GM23338 (cell line): Measurements from ENCODE around the gene RPTOR. TPM values are rescaled to one million over a fixed set of nuclear protein-coding genes. Genes with fewer than 3 reads are reported as not detected.

ENCODE experiments used
- ATAC-seq: fragments of 200-7000 bp; cut with Tn5 transposase; 3 replicates; pipeline ENCODE4 v1.9.1; 2020
- DNase-seq: peaks from one replicate; pipeline ENCODE4 v3.0.0-alpha.2; 2015; ENCODE audit warnings: low spot score
- H2AFZ ChIP-seq: fragments of 200-600 bp; sonication (generic); 2 replicates; pipeline ENCODE4 v1.8.0; 2016; ENCODE audit warnings: antibody characterized with exemption, mild to moderate bottlenecking, moderate library complexity
- H3F3A ChIP-seq: fragments of 200-600 bp; sonication (generic); replicated peaks from 2 replicates; pipeline ENCODE4 v1.8.0; 2017; ENCODE audit warnings: antibody characterized with exemption, mixed run types, low read depth
- H3K27ac ChIP-seq: fragments of 200-600 bp; sonication (generic); 2 replicates; pipeline ENCODE4 v1.6.1; 2016; ENCODE audit warnings: low read depth
- H3K27me3 ChIP-seq: fragments of 200-600 bp; sonication (generic); 2 replicates; pipeline ENCODE4 v1.8.0; 2016; ENCODE audit warnings: mild to moderate bottlenecking, mixed run types, moderate library complexity; ENCODE audit not compliant: insufficient read depth
- H3K36me3 ChIP-seq: fragments of 200-600 bp; sonication (generic); 2 replicates; pipeline ENCODE4 v1.8.0; 2016; ENCODE audit warnings: mild to moderate bottlenecking; ENCODE audit not compliant: insufficient read depth
- H3K4me1 ChIP-seq: fragments of 200-600 bp; sonication (generic); 2 replicates; pipeline ENCODE4 v1.8.0; 2016; ENCODE audit warnings: mild to moderate bottlenecking, moderate library complexity; ENCODE audit not compliant: insufficient read depth
- H3K4me2 ChIP-seq: fragments of 200-600 bp; sonication (generic); 2 replicates; pipeline ENCODE4 v1.7.1; 2017; ENCODE audit warnings: mixed run types
- H3K4me3 ChIP-seq: fragments of 200-600 bp; sonication (generic); 2 replicates; pipeline ENCODE4 v1.6.1; 2016; ENCODE audit warnings: mixed run types
- H3K79me2 ChIP-seq: fragments of 200-600 bp; sonication (generic); replicated peaks from 2 replicates; pipeline ENCODE4 v1.8.0; 2017; ENCODE audit warnings: mild to moderate bottlenecking; ENCODE audit not compliant: insufficient read depth
- H3K9me2 ChIP-seq: fragments of 200-600 bp; sonication (generic); 2 replicates; pipeline ENCODE4 v1.8.0; 2017; ENCODE audit not compliant: insufficient read depth
- H4K20me1 ChIP-seq: fragments of 200-600 bp; sonication (generic); replicated peaks from 2 replicates; pipeline ENCODE4 v1.8.0; 2017; ENCODE audit warnings: mild to moderate bottlenecking; ENCODE audit not compliant: insufficient read depth
- H3K27ac Mint-ChIP-seq: 2 replicates; pipeline ENCODE4 v1.8.0; 2020; ENCODE audit warnings: inconsistent platforms, mild to moderate bottlenecking, moderate library complexity, mixed read lengths
- H3K27me3 Mint-ChIP-seq: 3 replicates; pipeline ENCODE4 v1.8.0; 2022; ENCODE audit warnings: low read depth, mild to moderate bottlenecking, moderate library complexity, mixed read lengths, inconsistent platforms; ENCODE audit not compliant: insufficient read depth, poor library complexity
- H3K36me3 Mint-ChIP-seq: 3 replicates; pipeline ENCODE4 v1.8.0; 2021; ENCODE audit warnings: low read depth, mild to moderate bottlenecking, inconsistent platforms, moderate library complexity, mixed read lengths
- H3K4me1 Mint-ChIP-seq: 3 replicates; pipeline ENCODE4 v1.8.0; 2020; ENCODE audit warnings: mild to moderate bottlenecking, inconsistent platforms, mixed read lengths
- H3K4me3 Mint-ChIP-seq: 3 replicates; pipeline ENCODE4 v1.8.0; 2021; ENCODE audit warnings: moderate library complexity, mild to moderate bottlenecking, inconsistent platforms, mixed read lengths
- H3K9me3 Mint-ChIP-seq: 3 replicates; pipeline ENCODE4 v1.8.0; 2020; ENCODE audit warnings: moderate library complexity, mild to moderate bottlenecking, inconsistent platforms, mixed read lengths
- CREB1 ChIP-seq: fragments of 250-450 bp; sonication (Bioruptor Pico); IDR thresholded peaks from 2 replicates; pipeline ENCODE4 v1.5.0; 2020; ENCODE audit warnings: low read depth, mild to moderate bottlenecking, moderate library complexity
- EZH2 ChIP-seq: fragments of 200-600 bp; sonication (generic); IDR thresholded peaks from one replicate; pipeline ENCODE4 v1.8.0; 2017; ENCODE audit warnings: antibody characterized with exemption, mild to moderate bottlenecking, low read depth; ENCODE audit not compliant: unreplicated experiment
- EZH2phosphoT487 ChIP-seq: fragments of 200-600 bp; sonication (generic); IDR thresholded peaks from one replicate; pipeline ENCODE4 v1.8.1; 2018; ENCODE audit warnings: antibody characterized with exemption; ENCODE audit not compliant: unreplicated experiment
- JUNB ChIP-seq: IDR thresholded peaks from one replicate; pipeline ENCODE4 v1.6.1; 2016; ENCODE audit warnings: antibody characterized with exemption; ENCODE audit not compliant: unreplicated experiment
- NANOG ChIP-seq: IDR thresholded peaks from 2 replicates; pipeline ENCODE4 v1.6.1; 2016; ENCODE audit warnings: antibody characterized with exemption, borderline replicate concordance
- POLR2AphosphoS5 ChIP-seq: IDR thresholded peaks from 2 replicates; pipeline ENCODE4 v1.6.1; 2016; ENCODE audit warnings: antibody characterized with exemption, low read depth
- STAT1 ChIP-seq: IDR thresholded peaks from one replicate; pipeline ENCODE4 v1.6.1; 2016; ENCODE audit warnings: antibody characterized with exemption; ENCODE audit not compliant: unreplicated experiment
- ZNF114 ChIP-seq: fragments of 250-450 bp; sonication (Bioruptor Pico); IDR thresholded peaks from 2 replicates; pipeline ENCODE4 v1.5.0; 2020; ENCODE audit warnings: mild to moderate bottlenecking, moderate library complexity
- ZNF331 ChIP-seq: fragments of 250-450 bp; sonication (Bioruptor Pico); IDR thresholded peaks from 2 replicates; pipeline ENCODE4 v1.5.0; 2020; ENCODE audit warnings: low read depth, mild to moderate bottlenecking, moderate library complexity
- polyA plus RNA-seq: library from polyadenylated mRNA; unstranded; fragments of >200 nt; fragmentation: Nextera tagmentation; extraction: Ambion mirVana; gene quantifications from 2 replicates; pipeline ENCODE4 v1.2.1, GENCODE V29; 2016
- total RNA-seq: library from RNA; depleted of rRNA; stranded (reverse); fragments of >200 nt; shearing (Covaris generic); gene quantifications from 2 replicates; pipeline ENCODE4 v1.2.3, GENCODE V29; 2014
- TF ChIP-seq, protein P1 (sequence below): IDR thresholded peaks from one replicate; pipeline ENCODE4 v1.6.1; 2018; ENCODE audit warnings: antibody characterized with exemption; ENCODE audit not compliant: unreplicated experiment
- TF ChIP-seq, protein P2 (sequence below): fragments of 250-450 bp; sonication (Bioruptor Pico); IDR thresholded peaks from 2 replicates; pipeline ENCODE4 v1.5.0; 2020; ENCODE audit warnings: mild to moderate bottlenecking, moderate library complexity
- TF ChIP-seq, protein P3 (sequence below), 2 experiments: fragments of 200-600 bp in 1 of 2; sonication (generic) in 1 of 2; conservative IDR thresholded peaks; 2 replicates each; pipeline versions ENCODE4 v1.5.1 to v1.6.1; 2016 to 2017; ENCODE audit warnings: antibody characterized with exemption in 2 of 2, low read depth in 2 of 2, mild to moderate bottlenecking in 2 of 2, moderate library complexity in 1 of 2
- TF ChIP-seq, protein P4 (sequence below): IDR thresholded peaks from 2 replicates; pipeline ENCODE4 v1.6.1; 2016; ENCODE audit warnings: antibody characterized with exemption

RPTOR gene
- total and polyA plus RNA-seq, 2 experiments from 2014 or later = 9.5 to 38.0 TPM

DNA sequence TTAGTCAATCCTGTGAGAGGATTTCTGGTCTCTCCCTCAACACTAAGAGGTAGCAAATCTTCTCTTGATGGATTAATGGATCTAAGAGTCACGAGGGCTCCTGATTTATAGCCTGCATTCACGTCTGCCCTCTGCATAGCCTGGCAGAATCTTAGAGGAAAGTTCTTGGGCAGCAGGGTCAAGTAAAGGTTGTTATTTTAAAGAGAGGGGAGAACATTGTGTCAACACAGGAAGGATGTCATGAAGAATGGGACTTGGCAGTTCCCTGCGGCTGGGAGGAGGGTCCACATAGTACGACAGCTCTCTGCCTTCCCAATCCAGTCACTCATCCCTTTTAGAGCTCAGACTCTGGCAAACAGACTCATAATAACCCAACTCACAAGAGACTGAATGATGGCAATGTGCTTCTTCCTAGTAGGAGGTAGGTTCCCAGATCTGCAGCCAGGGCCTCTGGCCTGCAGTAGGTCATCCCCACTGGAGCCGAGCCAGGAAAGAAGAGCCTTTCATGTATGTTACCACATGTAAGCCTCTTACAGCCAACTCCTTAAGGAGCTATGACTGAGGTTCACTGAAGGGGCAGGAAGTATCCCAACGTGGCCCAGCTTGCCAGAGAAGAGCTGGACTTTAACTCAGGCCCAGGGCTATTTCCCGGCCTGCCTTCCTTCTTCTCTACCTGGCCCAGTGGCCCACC is 25.4 kb upstream of the RPTOR start:
- Histone ChIP-seq H3K27ac (no peak overlapping the region), H2AFZ (no peak overlapping the region), H3K4me3 (no peak overlapping the region), H3K9me2 (no peaks in the 10 kb centered on the region), H3K4me2 (no peak overlapping the region), H3K79me2 (no peaks in the 10 kb centered on the region), H3K4me1 (no peaks in the 10 kb centered on the region), H3F3A (no peaks in the 10 kb centered on the region), H3K36me3 (no peaks in the 10 kb centered on the region), H3K27me3 (no peaks in the 10 kb centered on the region), H4K20me1 (no peaks in the 10 kb centered on the region)
- no peak for DNase-seq
- TF ChIP-seq STAT1 = no peak
- TF ChIP-seq, protein P1, sequence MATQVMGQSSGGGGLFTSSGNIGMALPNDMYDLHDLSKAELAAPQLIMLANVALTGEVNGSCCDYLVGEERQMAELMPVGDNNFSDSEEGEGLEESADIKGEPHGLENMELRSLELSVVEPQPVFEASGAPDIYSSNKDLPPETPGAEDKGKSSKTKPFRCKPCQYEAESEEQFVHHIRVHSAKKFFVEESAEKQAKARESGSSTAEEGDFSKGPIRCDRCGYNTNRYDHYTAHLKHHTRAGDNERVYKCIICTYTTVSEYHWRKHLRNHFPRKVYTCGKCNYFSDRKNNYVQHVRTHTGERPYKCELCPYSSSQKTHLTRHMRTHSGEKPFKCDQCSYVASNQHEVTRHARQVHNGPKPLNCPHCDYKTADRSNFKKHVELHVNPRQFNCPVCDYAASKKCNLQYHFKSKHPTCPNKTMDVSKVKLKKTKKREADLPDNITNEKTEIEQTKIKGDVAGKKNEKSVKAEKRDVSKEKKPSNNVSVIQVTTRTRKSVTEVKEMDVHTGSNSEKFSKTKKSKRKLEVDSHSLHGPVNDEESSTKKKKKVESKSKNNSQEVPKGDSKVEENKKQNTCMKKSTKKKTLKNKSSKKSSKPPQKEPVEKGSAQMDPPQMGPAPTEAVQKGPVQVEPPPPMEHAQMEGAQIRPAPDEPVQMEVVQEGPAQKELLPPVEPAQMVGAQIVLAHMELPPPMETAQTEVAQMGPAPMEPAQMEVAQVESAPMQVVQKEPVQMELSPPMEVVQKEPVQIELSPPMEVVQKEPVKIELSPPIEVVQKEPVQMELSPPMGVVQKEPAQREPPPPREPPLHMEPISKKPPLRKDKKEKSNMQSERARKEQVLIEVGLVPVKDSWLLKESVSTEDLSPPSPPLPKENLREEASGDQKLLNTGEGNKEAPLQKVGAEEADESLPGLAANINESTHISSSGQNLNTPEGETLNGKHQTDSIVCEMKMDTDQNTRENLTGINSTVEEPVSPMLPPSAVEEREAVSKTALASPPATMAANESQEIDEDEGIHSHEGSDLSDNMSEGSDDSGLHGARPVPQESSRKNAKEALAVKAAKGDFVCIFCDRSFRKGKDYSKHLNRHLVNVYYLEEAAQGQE = no peak
- no peak for TF ChIP-seq POLR2AphosphoS5
- TF ChIP-seq JUNB = no peak
- no peak for TF ChIP-seq CREB1 (CRISPR knock-in tag)
- no peak for TF ChIP-seq ZNF331 (CRISPR knock-in tag)
- TF ChIP-seq, protein P2, sequence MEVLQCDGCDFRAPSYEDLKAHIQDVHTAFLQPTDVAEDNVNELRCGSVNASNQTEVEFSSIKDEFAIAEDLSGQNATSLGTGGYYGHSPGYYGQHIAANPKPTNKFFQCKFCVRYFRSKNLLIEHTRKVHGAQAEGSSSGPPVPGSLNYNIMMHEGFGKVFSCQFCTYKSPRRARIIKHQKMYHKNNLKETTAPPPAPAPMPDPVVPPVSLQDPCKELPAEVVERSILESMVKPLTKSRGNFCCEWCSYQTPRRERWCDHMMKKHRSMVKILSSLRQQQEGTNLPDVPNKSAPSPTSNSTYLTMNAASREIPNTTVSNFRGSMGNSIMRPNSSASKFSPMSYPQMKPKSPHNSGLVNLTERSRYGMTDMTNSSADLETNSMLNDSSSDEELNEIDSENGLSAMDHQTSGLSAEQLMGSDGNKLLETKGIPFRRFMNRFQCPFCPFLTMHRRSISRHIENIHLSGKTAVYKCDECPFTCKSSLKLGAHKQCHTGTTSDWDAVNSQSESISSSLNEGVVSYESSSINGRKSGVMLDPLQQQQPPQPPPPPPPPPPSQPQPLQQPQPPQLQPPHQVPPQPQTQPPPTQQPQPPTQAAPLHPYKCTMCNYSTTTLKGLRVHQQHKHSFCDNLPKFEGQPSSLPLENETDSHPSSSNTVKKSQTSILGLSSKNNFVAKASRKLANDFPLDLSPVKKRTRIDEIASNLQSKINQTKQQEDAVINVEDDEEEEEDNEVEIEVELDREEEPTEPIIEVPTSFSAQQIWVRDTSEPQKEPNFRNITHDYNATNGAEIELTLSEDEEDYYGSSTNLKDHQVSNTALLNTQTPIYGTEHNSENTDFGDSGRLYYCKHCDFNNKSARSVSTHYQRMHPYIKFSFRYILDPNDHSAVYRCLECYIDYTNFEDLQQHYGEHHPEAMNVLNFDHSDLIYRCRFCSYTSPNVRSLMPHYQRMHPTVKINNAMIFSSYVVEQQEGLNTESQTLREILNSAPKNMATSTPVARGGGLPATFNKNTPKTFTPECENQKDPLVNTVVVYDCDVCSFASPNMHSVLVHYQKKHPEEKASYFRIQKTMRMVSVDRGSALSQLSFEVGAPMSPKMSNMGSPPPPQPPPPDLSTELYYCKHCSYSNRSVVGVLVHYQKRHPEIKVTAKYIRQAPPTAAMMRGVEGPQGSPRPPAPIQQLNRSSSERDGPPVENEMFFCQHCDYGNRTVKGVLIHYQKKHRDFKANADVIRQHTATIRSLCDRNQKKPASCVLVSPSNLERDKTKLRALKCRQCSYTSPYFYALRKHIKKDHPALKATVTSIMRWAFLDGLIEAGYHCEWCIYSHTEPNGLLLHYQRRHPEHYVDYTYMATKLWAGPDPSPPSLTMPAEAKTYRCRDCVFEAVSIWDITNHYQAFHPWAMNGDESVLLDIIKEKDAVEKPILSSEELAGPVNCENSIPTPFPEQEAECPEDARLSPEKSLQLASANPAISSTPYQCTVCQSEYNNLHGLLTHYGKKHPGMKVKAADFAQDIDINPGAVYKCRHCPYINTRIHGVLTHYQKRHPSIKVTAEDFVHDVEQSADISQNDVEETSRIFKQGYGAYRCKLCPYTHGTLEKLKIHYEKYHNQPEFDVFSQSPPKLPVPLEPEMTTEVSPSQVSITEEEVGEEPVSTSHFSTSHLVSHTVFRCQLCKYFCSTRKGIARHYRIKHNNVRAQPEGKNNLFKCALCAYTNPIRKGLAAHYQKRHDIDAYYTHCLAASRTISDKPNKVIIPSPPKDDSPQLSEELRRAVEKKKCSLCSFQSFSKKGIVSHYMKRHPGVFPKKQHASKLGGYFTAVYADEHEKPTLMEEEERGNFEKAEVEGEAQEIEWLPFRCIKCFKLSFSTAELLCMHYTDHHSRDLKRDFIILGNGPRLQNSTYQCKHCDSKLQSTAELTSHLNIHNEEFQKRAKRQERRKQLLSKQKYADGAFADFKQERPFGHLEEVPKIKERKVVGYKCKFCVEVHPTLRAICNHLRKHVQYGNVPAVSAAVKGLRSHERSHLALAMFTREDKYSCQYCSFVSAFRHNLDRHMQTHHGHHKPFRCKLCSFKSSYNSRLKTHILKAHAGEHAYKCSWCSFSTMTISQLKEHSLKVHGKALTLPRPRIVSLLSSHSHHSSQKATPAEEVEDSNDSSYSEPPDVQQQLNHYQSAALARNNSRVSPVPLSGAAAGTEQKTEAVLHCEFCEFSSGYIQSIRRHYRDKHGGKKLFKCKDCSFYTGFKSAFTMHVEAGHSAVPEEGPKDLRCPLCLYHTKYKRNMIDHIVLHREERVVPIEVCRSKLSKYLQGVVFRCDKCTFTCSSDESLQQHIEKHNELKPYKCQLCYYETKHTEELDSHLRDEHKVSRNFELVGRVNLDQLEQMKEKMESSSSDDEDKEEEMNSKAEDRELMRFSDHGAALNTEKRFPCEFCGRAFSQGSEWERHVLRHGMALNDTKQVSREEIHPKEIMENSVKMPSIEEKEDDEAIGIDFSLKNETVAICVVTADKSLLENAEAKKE (CRISPR knock-in tag) = no peak
- TF ChIP-seq, protein P3, sequence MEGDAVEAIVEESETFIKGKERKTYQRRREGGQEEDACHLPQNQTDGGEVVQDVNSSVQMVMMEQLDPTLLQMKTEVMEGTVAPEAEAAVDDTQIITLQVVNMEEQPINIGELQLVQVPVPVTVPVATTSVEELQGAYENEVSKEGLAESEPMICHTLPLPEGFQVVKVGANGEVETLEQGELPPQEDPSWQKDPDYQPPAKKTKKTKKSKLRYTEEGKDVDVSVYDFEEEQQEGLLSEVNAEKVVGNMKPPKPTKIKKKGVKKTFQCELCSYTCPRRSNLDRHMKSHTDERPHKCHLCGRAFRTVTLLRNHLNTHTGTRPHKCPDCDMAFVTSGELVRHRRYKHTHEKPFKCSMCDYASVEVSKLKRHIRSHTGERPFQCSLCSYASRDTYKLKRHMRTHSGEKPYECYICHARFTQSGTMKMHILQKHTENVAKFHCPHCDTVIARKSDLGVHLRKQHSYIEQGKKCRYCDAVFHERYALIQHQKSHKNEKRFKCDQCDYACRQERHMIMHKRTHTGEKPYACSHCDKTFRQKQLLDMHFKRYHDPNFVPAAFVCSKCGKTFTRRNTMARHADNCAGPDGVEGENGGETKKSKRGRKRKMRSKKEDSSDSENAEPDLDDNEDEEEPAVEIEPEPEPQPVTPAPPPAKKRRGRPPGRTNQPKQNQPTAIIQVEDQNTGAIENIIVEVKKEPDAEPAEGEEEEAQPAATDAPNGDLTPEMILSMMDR (conservative IDR thresholded peaks at IDR 0.05; ENCODE audit: low read depth in 2 of 2) = no peak
- no peak for TF ChIP-seq EZH2
- TF ChIP-seq, protein P4, sequence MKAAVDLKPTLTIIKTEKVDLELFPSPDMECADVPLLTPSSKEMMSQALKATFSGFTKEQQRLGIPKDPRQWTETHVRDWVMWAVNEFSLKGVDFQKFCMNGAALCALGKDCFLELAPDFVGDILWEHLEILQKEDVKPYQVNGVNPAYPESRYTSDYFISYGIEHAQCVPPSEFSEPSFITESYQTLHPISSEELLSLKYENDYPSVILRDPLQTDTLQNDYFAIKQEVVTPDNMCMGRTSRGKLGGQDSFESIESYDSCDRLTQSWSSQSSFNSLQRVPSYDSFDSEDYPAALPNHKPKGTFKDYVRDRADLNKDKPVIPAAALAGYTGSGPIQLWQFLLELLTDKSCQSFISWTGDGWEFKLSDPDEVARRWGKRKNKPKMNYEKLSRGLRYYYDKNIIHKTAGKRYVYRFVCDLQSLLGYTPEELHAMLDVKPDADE = no peak
- TF ChIP-seq ZNF114 = no peak
- TF ChIP-seq EZH2phosphoT487 = no peak
- TF ChIP-seq NANOG = no peak
- Mint-ChIP-seq H3K9me3 (no peaks in the 10 kb centered on the region), H3K27me3 (peaks cover 4% of the 10 kb centered on the region), H3K4me1 (peaks cover 3% of the 10 kb centered on the region), H3K4me3 (no peak overlapping the region), H3K27ac (no peak overlapping the region), H3K36me3 (no peaks in the 10 kb centered on the region)
- no peak for ATAC-seq
